ENCODE results near the gene ROR1.

DNA sequence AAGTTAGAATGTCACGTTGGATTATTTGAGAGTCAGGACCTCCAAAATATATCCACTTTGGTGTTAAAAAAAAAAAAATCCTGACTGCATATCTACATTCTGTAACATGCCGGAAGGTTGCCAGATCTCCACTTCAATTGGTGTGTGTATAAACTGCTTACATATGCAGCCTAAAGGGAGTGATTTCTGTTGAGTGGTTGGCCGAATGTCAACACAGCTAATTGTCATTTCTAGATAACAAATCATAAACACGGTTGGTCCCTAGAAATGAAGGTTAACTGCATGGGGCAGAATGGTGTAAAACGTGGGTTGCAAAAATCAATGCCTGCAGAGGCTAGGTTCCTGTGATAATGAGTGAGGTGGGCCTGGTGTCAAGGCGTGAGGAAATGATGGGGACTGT lies 15.0 kb upstream of the ROR1 start:
- TF ChIP-seq, protein P1, sequence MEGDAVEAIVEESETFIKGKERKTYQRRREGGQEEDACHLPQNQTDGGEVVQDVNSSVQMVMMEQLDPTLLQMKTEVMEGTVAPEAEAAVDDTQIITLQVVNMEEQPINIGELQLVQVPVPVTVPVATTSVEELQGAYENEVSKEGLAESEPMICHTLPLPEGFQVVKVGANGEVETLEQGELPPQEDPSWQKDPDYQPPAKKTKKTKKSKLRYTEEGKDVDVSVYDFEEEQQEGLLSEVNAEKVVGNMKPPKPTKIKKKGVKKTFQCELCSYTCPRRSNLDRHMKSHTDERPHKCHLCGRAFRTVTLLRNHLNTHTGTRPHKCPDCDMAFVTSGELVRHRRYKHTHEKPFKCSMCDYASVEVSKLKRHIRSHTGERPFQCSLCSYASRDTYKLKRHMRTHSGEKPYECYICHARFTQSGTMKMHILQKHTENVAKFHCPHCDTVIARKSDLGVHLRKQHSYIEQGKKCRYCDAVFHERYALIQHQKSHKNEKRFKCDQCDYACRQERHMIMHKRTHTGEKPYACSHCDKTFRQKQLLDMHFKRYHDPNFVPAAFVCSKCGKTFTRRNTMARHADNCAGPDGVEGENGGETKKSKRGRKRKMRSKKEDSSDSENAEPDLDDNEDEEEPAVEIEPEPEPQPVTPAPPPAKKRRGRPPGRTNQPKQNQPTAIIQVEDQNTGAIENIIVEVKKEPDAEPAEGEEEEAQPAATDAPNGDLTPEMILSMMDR (conservative IDR thresholded peaks at IDR 0.05; ENCODE audit: low read length): no peak
- no peak for TF ChIP-seq EZH2phosphoT487 (IDR thresholded peaks at IDR 0.05; ENCODE audit: borderline replicate concordance, low read depth, low read length)

Data from OCI-LY7 (cell line).